Stimulated activated CD4-positive, alpha-beta T cell treated with anti-CD3 and anti-CD28 coated beads, Interleukin-2, amount 100 ng/mL, for 48 hours (primary cell): Measurements from ENCODE around the gene AGK.

Experiments
- DNase-seq, 2 donors: peaks; one replicate each; pipeline ENCODE4 v3.0.0-alpha.2; 2020

Gene AGK

GRCh38 chr7:141649137-141649864, 98.1 kb downstream of the AGK start:
- no peak for DNase-seq

DNA sequence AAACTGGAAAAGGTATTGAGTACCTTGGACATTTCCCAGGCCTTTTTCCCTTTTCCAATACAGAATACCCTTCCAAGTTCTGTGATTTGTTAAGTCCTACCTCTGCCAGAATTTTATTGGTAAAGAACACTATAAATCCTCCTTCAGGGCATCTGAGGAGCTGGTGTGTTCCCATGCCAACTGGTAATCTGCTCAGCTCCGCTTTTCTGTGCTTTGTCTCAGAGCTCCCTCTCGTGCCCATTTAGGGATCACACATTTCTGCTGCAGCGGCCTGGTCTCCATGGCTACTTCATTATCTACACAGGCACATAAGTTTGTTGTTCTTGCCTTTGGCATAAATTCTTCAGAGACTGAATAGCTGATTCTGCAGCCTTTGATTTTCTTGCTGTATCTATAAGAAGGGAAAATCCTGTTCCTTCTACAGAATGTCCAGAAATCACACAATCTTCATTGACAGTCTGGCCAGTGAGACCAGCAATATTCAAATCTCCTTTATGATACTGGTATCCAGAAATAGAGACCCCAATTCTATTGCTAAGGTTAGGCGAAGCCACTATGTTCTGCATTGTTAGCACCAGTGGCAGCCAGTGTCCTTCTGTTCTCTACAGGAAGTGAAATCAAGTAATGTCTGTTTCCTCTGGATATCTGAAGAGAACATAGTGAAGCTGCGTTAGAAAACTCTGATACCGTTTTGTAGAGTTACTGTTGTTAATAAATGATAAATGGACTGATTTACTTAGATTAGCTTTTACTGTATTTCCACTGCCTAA, 98.8 kb downstream of the AGK start:
- DNase-seq: no peak

DNA sequence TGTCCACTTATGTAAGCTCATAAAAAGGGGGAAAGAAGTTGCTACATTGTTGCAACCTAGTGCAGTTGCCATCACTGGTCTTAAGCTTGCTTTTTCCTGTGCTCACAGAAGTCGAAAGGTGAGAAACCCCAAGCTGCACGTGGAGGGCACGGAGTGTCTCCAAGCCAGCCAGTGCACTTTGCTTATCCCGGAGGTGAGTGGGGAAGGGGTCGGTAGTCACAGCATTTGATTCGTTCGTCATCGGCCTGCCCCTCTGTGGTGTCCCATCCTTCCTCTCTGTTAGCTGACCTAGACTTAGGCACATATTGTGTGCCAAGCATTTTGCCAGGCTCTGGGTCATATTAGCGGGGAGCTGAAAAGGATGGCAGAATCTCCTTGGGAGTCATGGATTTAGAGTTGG, 100.2 kb downstream of the AGK start:
- DNase-seq: no peak

DNA sequence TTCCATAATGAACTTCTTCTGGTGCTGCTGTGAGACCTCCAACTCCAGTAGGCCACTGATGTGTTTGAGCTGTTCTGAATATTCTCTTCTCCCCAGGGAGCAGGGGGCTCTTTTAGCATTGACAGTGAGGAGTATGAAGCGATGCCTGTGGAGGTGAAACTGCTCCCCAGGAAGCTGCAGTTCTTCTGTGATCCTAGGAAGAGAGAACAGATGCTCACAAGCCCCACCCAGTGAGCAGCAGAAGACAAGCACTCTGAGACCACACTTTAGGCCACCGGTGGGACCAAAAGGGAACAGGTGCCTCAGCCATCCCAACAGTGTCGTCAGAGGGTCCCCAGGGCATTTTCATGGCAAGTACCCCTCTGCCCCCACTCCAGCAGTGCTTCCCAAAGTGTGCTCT, 101.5 kb downstream of the AGK start:
- DNase-seq: no peak

GRCh38 chr7:141654551-141654950, 103.3 kb downstream of the AGK start:
- DNase-seq: peak; percentile 31 to 44

DNA sequence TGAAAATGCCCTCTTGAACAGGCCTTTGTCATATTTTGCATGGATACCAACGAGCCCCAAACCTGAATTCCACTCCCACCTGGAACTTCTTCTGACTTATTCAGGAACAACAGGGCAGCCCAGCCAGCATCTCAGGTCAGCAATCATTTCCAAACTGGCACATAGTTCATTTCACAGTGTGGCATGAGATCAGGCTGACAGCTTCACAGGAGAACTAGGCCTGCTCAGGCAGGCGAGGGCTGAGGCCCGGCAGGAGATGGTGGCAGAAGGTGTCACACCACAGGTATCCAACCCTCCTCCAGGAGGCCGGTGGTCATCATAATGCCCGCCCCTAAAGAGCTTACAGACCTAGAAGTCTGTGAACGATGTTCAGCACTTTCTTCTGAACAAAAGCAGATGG, 108.3 kb downstream of the AGK start:
- DNase-seq: no peak

- DNase-seq: no peak
These were observed 109.0 kb downstream of the AGK start for GRCh38 chr7:141660259-141660658.

DNA sequence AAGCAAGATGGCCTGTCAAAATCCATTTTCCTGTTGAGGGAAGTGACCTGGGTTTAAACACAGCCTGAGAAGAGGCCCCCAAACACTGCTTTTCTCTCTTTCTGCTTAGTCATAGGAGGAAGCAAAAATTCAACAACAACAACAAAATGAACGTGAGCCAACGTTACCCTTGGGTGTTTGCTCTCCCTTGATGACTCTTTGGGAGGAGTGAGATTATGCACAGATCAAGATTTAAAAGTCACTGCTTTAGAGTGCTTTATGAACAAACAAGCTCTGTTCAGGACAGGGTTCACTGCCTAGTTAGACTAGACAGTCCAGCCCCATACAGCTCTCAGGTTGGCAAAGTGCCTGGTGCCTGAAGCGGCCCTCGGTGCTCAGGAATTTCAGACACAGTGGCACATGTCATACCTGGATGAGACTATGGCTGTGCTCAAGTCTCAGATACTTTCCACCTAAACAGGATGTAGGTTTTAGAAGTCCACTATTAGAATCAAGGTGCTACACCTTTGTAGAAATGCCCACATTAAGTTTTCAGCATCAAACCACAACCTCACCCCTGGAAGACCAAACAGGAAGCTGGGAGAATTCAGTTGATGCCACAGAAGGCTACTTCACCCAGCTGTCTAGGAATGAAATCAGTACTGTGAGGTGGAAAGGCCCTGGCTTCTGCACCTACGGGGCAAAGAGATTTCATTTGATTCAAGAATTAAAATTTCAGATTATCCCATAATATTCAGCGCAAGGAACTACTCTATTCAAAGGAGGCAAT, 112.1 kb downstream of the AGK start:
- DNase-seq: no peak

DNA sequence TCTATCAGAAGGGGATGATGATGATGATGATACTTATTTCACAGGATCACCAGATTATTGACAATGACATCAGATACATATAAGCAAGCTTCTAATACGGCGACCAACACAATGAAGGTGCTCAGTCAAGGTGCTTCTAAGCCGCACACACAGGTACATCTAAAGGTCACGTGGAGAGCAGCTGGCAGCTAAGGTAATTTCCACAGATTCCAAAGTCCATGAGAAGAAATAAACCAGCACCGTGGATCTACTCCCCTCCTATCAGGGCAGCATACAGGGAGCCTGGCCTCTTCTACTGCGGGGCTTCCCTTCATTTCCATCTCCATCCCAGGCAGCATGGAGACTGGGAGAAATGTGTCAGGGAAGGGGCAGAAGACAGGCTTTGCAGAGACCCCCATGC, 113.2 kb downstream of the AGK start:
- no peak for DNase-seq

GRCh38 chr7:141665208-141666035, 114.2 kb downstream of the AGK start:
- DNase-seq: no peak

DNA sequence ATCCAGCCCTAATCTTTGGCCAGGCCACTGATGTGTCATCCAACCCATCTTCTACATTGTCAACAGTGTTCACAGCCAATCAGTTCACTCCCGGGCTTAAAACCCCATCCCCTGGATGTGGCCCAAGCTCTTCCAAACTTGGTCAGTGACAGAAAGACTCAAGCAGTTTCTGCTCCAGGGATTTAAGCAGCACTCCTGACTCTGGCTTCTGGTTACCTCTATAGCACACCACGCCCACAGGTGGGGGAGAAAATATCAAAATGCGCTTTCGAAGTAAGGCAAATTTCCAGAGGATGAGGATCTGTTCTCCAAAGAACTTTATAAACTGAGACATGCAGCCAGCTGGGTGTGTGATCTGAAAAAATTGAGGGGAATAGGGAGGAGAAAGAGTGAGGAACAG, 114.9 kb downstream of the AGK start:
- no peak for DNase-seq

DNA sequence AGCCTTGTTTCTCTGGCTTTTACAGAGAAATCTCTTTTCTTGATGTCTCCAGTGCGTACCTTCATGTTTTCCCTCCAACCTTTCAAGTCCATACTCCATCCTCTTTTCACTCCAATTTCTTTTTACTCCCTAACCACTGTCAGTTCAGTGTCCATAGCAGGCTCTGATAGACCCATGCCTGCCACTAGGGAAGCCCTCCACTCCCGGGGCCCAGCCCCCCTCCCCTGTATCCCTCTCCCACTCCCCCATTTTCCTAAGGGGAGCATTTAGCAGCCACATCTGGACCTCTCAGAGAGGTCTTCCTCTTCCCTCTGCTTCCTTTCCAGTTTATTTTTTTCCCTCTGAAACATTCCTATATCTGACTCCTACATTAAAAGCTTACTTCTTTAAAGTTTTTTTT, 117.6 kb downstream of the AGK start:
- DNase-seq: no peak

GRCh38 chr7:141671705-141672496, 120.7 kb downstream of the AGK start:
- DNase-seq: no peak

DNA sequence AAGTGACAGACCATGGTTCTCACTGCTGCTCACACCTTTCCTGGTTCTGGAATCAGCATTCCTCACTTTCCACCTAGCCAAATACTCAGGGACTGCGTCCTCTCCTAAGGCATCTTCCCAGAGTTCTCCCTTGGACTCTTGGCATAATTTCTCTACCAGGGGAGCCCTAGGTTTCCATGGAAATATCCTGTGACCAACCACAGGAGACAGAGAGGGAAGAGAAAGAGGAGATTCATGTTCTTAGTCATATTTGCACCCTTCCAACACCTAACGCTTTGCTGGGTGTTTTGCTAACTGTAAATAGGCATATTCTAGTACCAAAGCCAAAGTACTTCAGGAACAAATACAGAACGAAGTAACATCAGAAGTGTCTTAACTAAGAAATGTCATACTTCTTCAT, 122.1 kb downstream of the AGK start:
- DNase-seq: no peak

- no peak for DNase-seq
These were observed 123.0 kb downstream of the AGK start for GRCh38 chr7:141674171-141674671.

GRCh38 chr7:141674702-141675101, 123.5 kb downstream of the AGK start:
- DNase-seq: no peak

DNA sequence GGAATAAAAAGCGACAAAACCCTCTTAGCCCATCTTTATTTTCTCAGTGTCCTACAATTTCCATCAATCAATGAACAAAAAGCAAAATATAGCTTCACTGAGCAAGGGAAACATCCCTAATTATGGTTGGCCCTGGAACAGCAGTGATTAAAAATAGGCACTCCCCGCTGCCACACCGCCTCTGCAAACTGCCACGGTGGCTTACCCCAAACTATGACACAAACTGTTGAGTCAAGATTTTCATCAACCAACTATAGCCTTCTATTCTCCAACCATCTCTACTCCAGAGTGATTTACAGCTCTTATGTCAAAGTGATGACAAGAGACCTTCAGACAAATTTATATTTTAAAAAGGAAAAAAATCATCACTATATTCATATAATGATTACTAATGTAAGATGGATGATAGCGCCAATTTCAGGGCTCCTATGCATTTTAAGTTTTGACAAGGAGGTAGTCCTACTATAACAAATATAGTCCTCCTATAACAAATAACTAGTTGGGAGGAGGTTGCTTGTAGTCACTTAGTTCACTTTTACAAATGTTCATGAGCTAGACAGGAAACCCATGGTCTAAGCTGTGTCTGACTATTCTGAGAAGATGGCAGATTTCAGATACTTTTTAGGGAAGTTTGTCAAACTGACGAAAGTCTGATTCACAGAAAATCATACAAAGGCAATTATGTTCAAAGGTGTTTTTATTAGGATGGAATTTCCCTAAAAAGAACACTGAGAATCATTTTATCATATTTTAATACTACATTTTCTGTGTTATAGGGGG, 124.4 kb downstream of the AGK start:
- no peak for DNase-seq

- DNase-seq: no peak
These were observed 125.4 kb downstream of the AGK start for GRCh38 chr7:141676618-141677017.

GRCh38 chr7:141679014-141679413, 127.8 kb downstream of the AGK start:
- no peak for DNase-seq

DNA sequence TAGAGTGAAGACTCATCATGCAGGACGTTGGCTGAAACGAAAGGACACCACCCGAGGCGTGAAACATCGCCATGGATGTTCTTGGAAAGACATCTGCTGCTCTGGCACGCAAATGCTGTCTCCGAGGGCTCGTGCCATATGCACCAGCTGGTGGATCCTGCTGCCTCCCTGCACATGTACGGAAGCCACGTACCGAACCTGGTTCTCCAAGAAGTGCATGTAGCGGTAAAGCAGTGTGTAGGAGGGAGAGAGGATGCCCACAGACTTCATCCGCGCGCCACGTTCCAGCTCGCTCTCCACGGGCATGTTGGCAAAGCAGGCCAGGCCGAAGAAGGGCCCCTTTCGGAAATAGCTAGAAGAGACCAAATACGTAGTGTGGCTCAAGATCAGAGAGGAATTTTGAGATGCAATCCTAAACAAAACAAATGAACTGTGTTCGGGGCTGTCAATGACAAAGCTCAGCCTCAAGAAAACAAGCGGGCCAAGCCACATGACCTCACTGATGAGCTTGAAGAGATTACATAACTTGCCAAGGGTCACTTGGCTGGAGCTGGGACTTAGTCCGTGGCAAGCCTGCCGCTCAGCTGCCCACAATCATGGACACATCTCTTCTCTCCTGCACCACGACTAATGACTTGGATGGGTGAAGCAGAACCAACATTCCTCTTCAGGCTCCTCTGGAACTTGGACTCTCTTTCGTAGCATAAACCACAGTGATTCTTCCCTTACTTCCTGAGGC, 134.2 kb downstream of the AGK start:
- no peak for DNase-seq
